DND-41 (cell line): Measurements from ENCODE around the gene PYGM.

Source experiments
- ATAC-seq: fragments of 200-7000 bp; cut with Tn5 transposase; 3 replicates; pipeline ENCODE4 v1.9.1; 2021; ENCODE audit warnings: low read depth; ENCODE audit not compliant: insufficient read depth
- DNase-seq: peaks from one replicate; pipeline ENCODE4 v3.0.0-alpha.2; 2020
- H2AFZ ChIP-seq: 2 replicates; pipeline ENCODE4 v1.6.0; 2012; ENCODE audit warnings: low read depth, low read length
- H3K27ac ChIP-seq: 2 replicates; pipeline ENCODE4 v1.5.1; 2012; ENCODE audit warnings: low read length, inconsistent platforms
- H3K27me3 ChIP-seq: fragments of 200-600 bp; sonication (generic); 2 replicates; pipeline ENCODE4 v1.6.0; 2012; ENCODE audit warnings: low read length, mild to moderate bottlenecking, inconsistent platforms; ENCODE audit not compliant: insufficient read depth, poor library complexity
- H3K36me3 ChIP-seq: 2 replicates; pipeline ENCODE4 v1.5.1; 2012; ENCODE audit warnings: low read length, inconsistent platforms; ENCODE audit not compliant: insufficient read depth
- H3K4me1 ChIP-seq: 2 replicates; pipeline ENCODE4 v1.5.1; 2012; ENCODE audit warnings: mild to moderate bottlenecking, low read length; ENCODE audit not compliant: insufficient read depth
- H3K4me2 ChIP-seq: 2 replicates; pipeline ENCODE4 v1.6.0; 2012; ENCODE audit warnings: mild to moderate bottlenecking, moderate library complexity, low read length, inconsistent platforms; ENCODE audit not compliant: insufficient read depth
- H3K4me3 ChIP-seq, 2 experiments: fragments of 200-600 bp in 1 of 2; shearing (Covaris generic) in 1 of 2; 2 replicates each; pipeline ENCODE4 v1.5.1; 2012 to 2016; ENCODE audit warnings: inconsistent platforms in 2 of 2, low read length in 2 of 2, mild to moderate bottlenecking in 2 of 2, low read depth in 1 of 2, moderate library complexity in 1 of 2
- H3K79me2 ChIP-seq: 2 replicates; pipeline ENCODE4 v1.6.0; 2012; ENCODE audit warnings: low read length, inconsistent platforms; ENCODE audit not compliant: insufficient read depth
- H3K9ac ChIP-seq: 2 replicates; pipeline ENCODE4 v1.6.0; 2012; ENCODE audit warnings: low read depth, mild to moderate bottlenecking, inconsistent platforms, low read length, moderate library complexity
- H3K9me3 ChIP-seq: 2 replicates; pipeline ENCODE4 v1.5.1; 2012; ENCODE audit warnings: low read length, moderate library complexity, mild to moderate bottlenecking, inconsistent platforms; ENCODE audit not compliant: insufficient read depth, severe bottlenecking
- H4K20me1 ChIP-seq: 2 replicates; pipeline ENCODE4 v1.6.0; 2012; ENCODE audit warnings: low read length; ENCODE audit not compliant: insufficient read depth
- CTCF ChIP-seq: IDR thresholded peaks from 2 replicates; pipeline ENCODE4 v1.5.1; 2012; ENCODE audit warnings: borderline replicate concordance, low read length, moderate library complexity, mild to moderate bottlenecking; ENCODE audit not compliant: poor library complexity, severe bottlenecking; ENCODE audit errors: extremely low read depth
- EZH2 ChIP-seq: IDR thresholded peaks from 3 replicates; pipeline ENCODE4 v1.6.1; 2012; ENCODE audit warnings: borderline replicate concordance, low read depth, mild to moderate bottlenecking, moderate library complexity, low read length, inconsistent platforms; ENCODE audit not compliant: severe bottlenecking

The PYGM gene

GRCh38 chr11:64726867-64727530 is 32.8 kb downstream of the PYGM start:
- no peak overlapping the region for H3K4me2 ChIP-seq
- no peak overlapping the region for H3K9ac ChIP-seq
- H3K9me3 ChIP-seq, result no peaks in the 10 kb centered on the region
- DNase-seq (no peak), ATAC-seq (no peak)
- 0 out of 2 replicates have a peak, but pooled peaks cover 7% of the 10 kb centered on the region for H3K36me3 ChIP-seq
- H2AFZ ChIP-seq, result no peak overlapping the region
- no peak overlapping the region for H3K4me3 ChIP-seq
- H3K27ac ChIP-seq, result no peak overlapping the region
- peaks cover 3% of the 10 kb centered on the region for H3K27me3 ChIP-seq
- TF ChIP-seq EZH2, result no peak
- no peak for TF ChIP-seq CTCF
- H3K4me1 ChIP-seq, result peaks cover 13% of the 10 kb centered on the region
- no peaks in the 10 kb centered on the region for H3K79me2 ChIP-seq
- 0 out of 2 replicates have a peak, but pooled peaks cover 3% of the 10 kb centered on the region for H4K20me1 ChIP-seq

GRCh38 chr11:64726211-64726641 is 33.5 kb downstream of the PYGM start:
- Histone ChIP-seq H3K4me3 (no peak overlapping the region), H3K79me2 (no peaks in the 10 kb centered on the region), H3K36me3 (0 out of 2 replicates have a peak, but pooled peaks cover 7% of the 10 kb centered on the region), H4K20me1 (0 out of 2 replicates have a peak, but pooled peaks cover 6% of the 10 kb centered on the region), H3K27me3 (peaks cover 5% of the 10 kb centered on the region), H3K4me2 (no peak overlapping the region), H3K27ac (no peak overlapping the region), H3K9ac (no peak overlapping the region), H2AFZ (no peak overlapping the region), H3K9me3 (no peaks in the 10 kb centered on the region), H3K4me1 (peaks cover 13% of the 10 kb centered on the region)
- DNase-seq (no peak), ATAC-seq (no peak)
- TF ChIP-seq CTCF, result no peak
- no peak for TF ChIP-seq EZH2

GRCh38 chr11:64724863-64725532 is 34.8 kb downstream of the PYGM start:
- H3K36me3 ChIP-seq, result 0 out of 2 replicates have a peak, but pooled peaks cover under 1% of the 10 kb centered on the region
- no peaks in the 10 kb centered on the region for H3K9me3 ChIP-seq
- no peak overlapping the region for H3K4me2 ChIP-seq
- no peaks in the 10 kb centered on the region for H3K79me2 ChIP-seq
- H3K27ac ChIP-seq, result no peak overlapping the region
- H3K27me3 ChIP-seq, result peaks cover 5% of the 10 kb centered on the region
- H2AFZ ChIP-seq, result no peak overlapping the region
- 0 out of 2 replicates have a peak, but pooled peaks cover 6% of the 10 kb centered on the region for H4K20me1 ChIP-seq
- H3K4me3 ChIP-seq, result no peak overlapping the region
- ATAC-seq (no peak), DNase-seq (no peak)
- no peak overlapping the region for H3K9ac ChIP-seq
- peaks cover 13% of the 10 kb centered on the region for H3K4me1 ChIP-seq
- TF ChIP-seq CTCF (no peak), EZH2 (no peak)
